Muscle layer of colon (tissue), 2 donors: ENCODE data around the gene CRYGS.

Experiments used
- H3K27ac ChIP-seq: one replicate; pipeline ENCODE4 v1.7.0; 2013; ENCODE audit warnings: low read depth, mild to moderate bottlenecking, low read length, moderate library complexity
- H3K27me3 ChIP-seq, 2 donors: one replicate each; pipeline ENCODE4 v1.7.0; 2013; ENCODE audit warnings: low read length in 2 of 2, mild to moderate bottlenecking in 2 of 2; ENCODE audit not compliant: insufficient read depth in 2 of 2, control insufficient read depth in 1 of 2
- H3K36me3 ChIP-seq: one replicate; pipeline ENCODE4 v1.7.0; 2013; ENCODE audit warnings: mild to moderate bottlenecking, low read length; ENCODE audit not compliant: insufficient read depth
- H3K4me1 ChIP-seq: one replicate; pipeline ENCODE4 v1.7.0; 2013; ENCODE audit warnings: mild to moderate bottlenecking, low read length; ENCODE audit not compliant: insufficient read depth
- H3K4me3 ChIP-seq, 2 donors: one replicate each; pipeline ENCODE4 v1.7.0; 2013; ENCODE audit warnings: low read length in 2 of 2, low read depth in 1 of 2, mild to moderate bottlenecking in 1 of 2, moderate library complexity in 1 of 2
- H3K9ac ChIP-seq: one replicate; pipeline ENCODE4 v1.7.0; 2013; ENCODE audit warnings: low read length
- H3K9me3 ChIP-seq: one replicate; pipeline ENCODE4 v1.7.0; 2013; ENCODE audit warnings: mild to moderate bottlenecking, low read length
- donor health status: abdominal sarcoma.
- donor health status: Adenocarcinoma of cecum.

The CRYGS gene

GRCh38 chr3:186514296-186515002 lies 29.7 kb downstream of the CRYGS start:
- no peak overlapping the region for H3K4me3 ChIP-seq
- no peak overlapping the region for H3K9ac ChIP-seq
- H3K4me1 ChIP-seq, result no peaks in the 10 kb centered on the region
- H3K9me3 ChIP-seq, result no peaks in the 10 kb centered on the region
- no peak overlapping the region for H3K27ac ChIP-seq
- H3K36me3 ChIP-seq, result no peaks in the 10 kb centered on the region
- H3K27me3 ChIP-seq, result no peaks in the 10 kb centered on the region

- no peak overlapping the region for H3K9ac ChIP-seq
- no peaks in the 10 kb centered on the region for H3K36me3 ChIP-seq
- no peaks in the 10 kb centered on the region for H3K9me3 ChIP-seq
- no peaks in the 10 kb centered on the region for H3K27me3 ChIP-seq
- H3K4me1 ChIP-seq, result no peaks in the 10 kb centered on the region
- H3K4me3 ChIP-seq, result no peak overlapping the region
- H3K27ac ChIP-seq, result no peak overlapping the region
Measured at GRCh38 chr3:186513386-186513785, 30.8 kb downstream of the CRYGS start.

GRCh38 chr3:186512570-186513302 lies 31.4 kb downstream of the CRYGS start:
- Histone ChIP-seq H3K9me3 (no peaks in the 10 kb centered on the region), H3K4me3 (no peak overlapping the region), H3K36me3 (no peaks in the 10 kb centered on the region), H3K27me3 (no peaks in the 10 kb centered on the region), H3K27ac (no peak overlapping the region), H3K4me1 (no peaks in the 10 kb centered on the region), H3K9ac (no peak overlapping the region)

- Histone ChIP-seq H3K36me3 (no peaks in the 10 kb centered on the region), H3K27me3 (no peaks in the 10 kb centered on the region), H3K9me3 (no peaks in the 10 kb centered on the region), H3K9ac (no peak overlapping the region), H3K4me3 (no peak overlapping the region), H3K4me1 (no peaks in the 10 kb centered on the region), H3K27ac (no peak overlapping the region)
Measured at GRCh38 chr3:186511702-186512101, 32.5 kb downstream of the CRYGS start.

GRCh38 chr3:186511245-186511644 lies 32.9 kb downstream of the CRYGS start:
- Histone ChIP-seq H3K4me3 (no peak overlapping the region), H3K9ac (no peak overlapping the region), H3K36me3 (no peaks in the 10 kb centered on the region), H3K9me3 (no peaks in the 10 kb centered on the region), H3K27ac (no peak overlapping the region), H3K27me3 (no peaks in the 10 kb centered on the region), H3K4me1 (no peaks in the 10 kb centered on the region)

GRCh38 chr3:186510374-186511079 lies 33.7 kb downstream of the CRYGS start:
- Histone ChIP-seq H3K36me3 (no peaks in the 10 kb centered on the region), H3K9me3 (no peaks in the 10 kb centered on the region), H3K4me1 (no peaks in the 10 kb centered on the region), H3K27ac (no peak overlapping the region), H3K4me3 (no peak overlapping the region), H3K27me3 (no peaks in the 10 kb centered on the region), H3K9ac (no peak overlapping the region)

- H3K27ac ChIP-seq, result no peak overlapping the region
- H3K4me3 ChIP-seq, result no peak overlapping the region
- no peaks in the 10 kb centered on the region for H3K27me3 ChIP-seq
- no peaks in the 10 kb centered on the region for H3K36me3 ChIP-seq
- H3K9ac ChIP-seq, result no peak overlapping the region
- H3K4me1 ChIP-seq, result no peaks in the 10 kb centered on the region
- H3K9me3 ChIP-seq, result no peaks in the 10 kb centered on the region
Measured at GRCh38 chr3:186509423-186509822, 34.8 kb downstream of the CRYGS start.

- Histone ChIP-seq H3K27ac (no peak overlapping the region), H3K9ac (no peak overlapping the region), H3K4me3 (no peak overlapping the region), H3K4me1 (no peaks in the 10 kb centered on the region), H3K27me3 (no peaks in the 10 kb centered on the region), H3K9me3 (no peaks in the 10 kb centered on the region), H3K36me3 (no peaks in the 10 kb centered on the region)
Measured at GRCh38 chr3:186506857-186507256, 37.3 kb downstream of the CRYGS start.

GRCh38 chr3:186506191-186506739 lies 37.9 kb downstream of the CRYGS start:
- no peaks in the 10 kb centered on the region for H3K9me3 ChIP-seq
- no peaks in the 10 kb centered on the region for H3K27me3 ChIP-seq
- no peak overlapping the region for H3K27ac ChIP-seq
- H3K9ac ChIP-seq, result no peak overlapping the region
- no peaks in the 10 kb centered on the region for H3K4me1 ChIP-seq
- H3K4me3 ChIP-seq, result no peak overlapping the region
- no peaks in the 10 kb centered on the region for H3K36me3 ChIP-seq

GRCh38 chr3:186502966-186503712 lies 41.0 kb downstream of the CRYGS start:
- Histone ChIP-seq H3K9ac (no peak overlapping the region), H3K27ac (no peak overlapping the region), H3K4me1 (no peaks in the 10 kb centered on the region), H3K4me3 (peak overlapping the region in 1 of 2 donors; percentile 29), H3K27me3 (no peaks in the 10 kb centered on the region), H3K9me3 (no peaks in the 10 kb centered on the region), H3K36me3 (no peaks in the 10 kb centered on the region)
